Hippocampal formation (tissue), 2 donors: ENCODE data around the gene SALL2.
"Not testable (repeated sequence)": the region's sequence is repeated elsewhere in the genome, so short reads cannot be mapped to it uniquely, and the experiment has no call there.

Experiments
- DNase-seq, 2 donors: peaks; one replicate each; lab custom pipeline; 2025; lab: John Stamatoyannopoulos, UW

SALL2 gene

GRCh38 chr14:21525962-21526671, at the start of gene SALL2:
Gene SALL2, minus strand, starts transcription at chr14:21526346. Its CDS starts 219 bp downstream, at chr14:21526127.
- DNase-seq: peak; percentile 78 to 82

DNA sequence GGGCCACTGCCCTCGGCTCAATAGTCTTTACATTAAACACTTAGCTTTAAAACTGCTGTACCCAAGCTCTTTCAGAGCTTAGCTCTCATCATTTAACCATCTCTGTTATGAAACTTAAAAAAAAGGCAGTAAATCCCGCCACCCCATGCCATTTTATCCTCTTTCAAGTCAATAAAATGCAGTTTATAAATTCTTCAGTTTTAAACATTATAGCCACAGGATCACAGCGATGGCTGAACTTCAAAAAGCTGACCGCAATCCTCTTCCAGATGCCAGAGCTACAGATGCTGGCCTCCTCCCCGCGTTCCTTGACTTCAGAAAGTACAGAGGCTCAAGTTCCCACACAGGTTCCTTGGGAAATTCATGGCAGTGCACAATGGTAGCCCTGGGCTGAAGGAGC, 49.5 kb upstream of the SALL2 start:
- no peak for DNase-seq

DNA sequence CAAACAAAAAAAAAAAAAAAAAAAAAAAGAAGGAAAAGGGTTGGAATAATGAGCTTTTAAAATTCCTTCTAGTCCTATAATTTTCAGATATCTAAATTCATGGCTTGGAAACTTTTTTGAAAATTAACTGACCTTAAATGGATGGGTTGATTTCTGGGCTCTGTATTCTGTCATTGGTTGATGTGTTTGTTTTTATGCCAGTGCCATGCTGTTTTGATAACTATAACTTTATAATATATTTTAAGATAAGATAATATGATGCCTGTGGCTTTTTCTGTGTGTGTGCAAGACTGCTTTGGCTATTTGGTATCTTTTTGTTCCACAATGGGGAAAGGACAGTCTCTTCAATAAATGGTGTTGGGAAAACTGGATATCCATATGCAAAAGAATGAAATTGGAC, 46.5 kb upstream of the SALL2 start:
- DNase-seq: no peak

DNA sequence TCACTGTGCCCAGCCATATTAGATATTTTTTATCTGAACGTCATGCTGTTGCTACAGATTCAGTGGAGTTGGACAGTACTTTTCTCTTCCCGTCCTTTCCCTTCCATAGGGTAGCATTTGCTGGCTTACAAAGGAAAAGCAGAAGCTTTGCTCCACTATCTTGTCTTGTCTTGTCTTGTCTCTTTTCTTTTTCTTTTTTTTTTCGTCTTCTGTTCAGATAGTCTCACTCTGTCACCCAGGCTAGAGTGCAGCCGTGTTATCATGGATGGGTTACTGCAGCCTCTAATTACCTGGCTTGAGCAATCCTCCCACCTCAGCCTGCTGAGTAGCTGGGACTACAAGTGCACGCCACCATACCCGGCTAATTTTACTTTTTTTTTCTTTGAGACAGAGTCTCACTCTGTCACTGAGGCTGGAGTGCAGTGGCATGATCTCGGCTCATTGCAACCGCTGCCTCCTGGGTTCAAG, 32.6 kb upstream of the SALL2 start:
- no peak for DNase-seq

GRCh38 chr14:21557084-21557901, 31.1 kb upstream of the SALL2 start:
- DNase-seq: peak; percentile 39 to 82

GRCh38 chr14:21556378-21557083, 30.4 kb upstream of the SALL2 start:
- DNase-seq: no peak

DNA sequence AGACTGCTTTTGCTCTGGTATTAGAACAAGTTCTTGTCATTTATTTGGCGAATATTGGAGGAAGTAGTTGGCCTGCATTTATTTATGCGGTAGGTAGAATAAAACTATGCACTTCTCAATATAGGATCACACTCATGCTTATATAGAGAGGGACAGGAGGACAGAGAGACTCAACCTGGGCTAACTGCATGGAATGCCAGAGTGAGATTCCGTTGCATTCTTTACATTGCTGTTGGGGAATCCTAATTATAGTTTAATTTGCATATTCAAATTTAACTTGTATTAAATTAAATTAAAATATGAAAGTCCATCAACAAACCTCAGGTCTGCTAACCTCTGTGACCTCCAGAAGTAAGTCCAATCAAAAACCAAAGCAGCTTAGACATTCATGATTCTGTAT, 27.1 kb upstream of the SALL2 start:
- DNase-seq: no peak

- not testable (repeated sequence) for DNase-seq
Measured at GRCh38 chr14:21544588-21544987, 18.4 kb upstream of the SALL2 start.

- DNase-seq: no peak
Measured at GRCh38 chr14:21543963-21544362, 17.8 kb upstream of the SALL2 start.

- DNase-seq: no peak
Measured at GRCh38 chr14:21543521-21543960, 17.4 kb upstream of the SALL2 start.

DNA sequence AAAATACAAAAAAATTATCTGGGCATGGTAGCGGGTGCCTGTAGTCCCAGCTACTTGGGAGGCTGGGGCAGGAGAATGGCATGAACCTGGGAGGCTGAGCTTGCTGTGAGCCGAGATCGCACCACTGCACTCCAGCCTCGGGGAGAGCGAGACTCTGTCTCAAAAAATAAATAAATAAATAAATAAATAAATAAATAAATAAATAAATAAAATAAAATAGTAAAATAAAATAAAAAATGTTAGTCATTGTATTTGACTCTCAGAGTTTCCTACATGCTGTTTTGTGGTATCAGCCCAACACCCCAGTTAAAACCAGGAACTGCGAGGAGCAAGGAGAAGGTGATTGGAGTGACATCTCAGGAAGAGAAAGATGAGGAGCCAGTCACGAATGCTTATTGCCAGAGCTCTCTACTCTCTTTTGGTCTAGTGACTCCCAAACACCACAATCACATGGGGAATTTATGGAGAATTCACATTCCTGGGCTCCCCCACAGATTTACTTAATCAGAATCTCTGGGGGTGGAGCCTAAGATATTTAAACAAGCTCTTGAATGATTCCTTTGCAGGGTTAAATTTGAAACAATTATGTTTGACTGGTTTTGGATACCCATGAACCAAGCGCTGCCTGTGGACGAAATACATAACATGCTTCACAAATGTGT, 15.4 kb upstream of the SALL2 start:
- DNase-seq: no peak

- DNase-seq: no peak
Measured at GRCh38 chr14:21539189-21539940, 13.2 kb upstream of the SALL2 start.

DNA sequence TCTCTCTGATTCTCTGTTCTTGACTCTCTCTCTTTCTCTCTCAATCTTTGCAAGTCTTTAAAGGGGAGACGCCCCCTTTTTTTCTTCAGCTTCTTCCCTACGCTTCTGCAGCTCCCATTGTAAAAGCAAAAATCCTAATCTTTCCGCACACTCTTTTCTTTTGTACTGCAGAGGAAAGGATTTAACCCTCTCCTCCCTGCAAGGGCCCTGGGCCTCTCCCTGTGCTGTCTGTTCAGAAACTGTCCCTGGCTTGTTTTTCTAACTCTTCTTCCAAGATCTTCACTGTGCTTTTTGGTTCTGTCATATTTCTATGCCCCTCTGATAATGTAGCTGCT, 10.9 kb upstream of the SALL2 start:
- DNase-seq: no peak

- no peak for DNase-seq
Measured at GRCh38 chr14:21536418-21537089, 10.4 kb upstream of the SALL2 start.

- DNase-seq: no peak
Measured at GRCh38 chr14:21535545-21536417, 9.6 kb upstream of the SALL2 start.

DNA sequence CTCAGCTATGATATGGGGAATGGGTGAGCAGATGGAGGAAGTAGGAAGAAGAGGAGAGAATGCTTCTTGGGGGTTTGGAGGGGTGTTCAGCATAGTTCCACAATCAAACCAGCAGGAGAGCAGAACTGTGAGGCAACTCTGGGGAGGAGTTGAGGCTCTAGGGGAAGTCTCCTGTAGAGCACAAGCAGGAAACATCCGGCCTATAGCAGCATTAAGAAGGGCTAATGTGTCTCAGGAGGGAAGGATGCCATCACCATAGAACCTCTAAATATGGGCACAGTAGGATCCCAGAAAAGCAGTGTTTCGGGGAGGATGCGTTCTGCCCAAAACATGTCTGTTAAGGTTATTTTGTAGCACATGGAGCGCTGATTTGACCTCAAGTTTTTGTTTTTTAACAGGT, 8.4 kb upstream of the SALL2 start:
- DNase-seq: no peak

DNA sequence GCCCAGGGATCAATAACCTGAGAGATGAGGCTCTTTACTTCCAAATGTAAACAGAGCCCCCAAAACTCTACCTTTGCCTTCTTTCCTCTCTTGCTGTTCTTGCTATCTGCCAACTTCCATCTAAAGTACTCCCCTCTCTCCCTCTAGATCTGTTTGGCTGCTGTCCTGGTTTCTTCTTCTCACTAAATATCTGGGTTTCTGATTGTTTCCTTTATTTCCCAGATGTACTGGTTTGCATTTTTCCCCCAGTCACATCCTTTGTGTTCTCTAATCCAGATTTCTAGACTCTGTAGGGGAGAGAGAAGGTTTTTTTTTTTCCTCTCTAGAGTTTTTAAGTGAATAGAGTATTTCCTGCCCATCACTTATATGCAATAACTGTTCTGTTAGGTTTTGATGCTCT, 7.1 kb upstream of the SALL2 start:
- DNase-seq: no peak

- no peak for DNase-seq
Measured at GRCh38 chr14:21529515-21529914, 3.4 kb upstream of the SALL2 start.

GRCh38 chr14:21528381-21529348, 2.5 kb upstream of the SALL2 start:
- DNase-seq: no peak
